Frontal cortex (tissue), 4 donors: ENCODE data around the gene MYO18A. TPM values are rescaled to one million over a fixed set of nuclear protein-coding genes. Genes with fewer than 3 reads are reported as not detected.

Experiments
- DNase-seq, 2 donors: peaks; one replicate each; pipeline ENCODE4 v3.0.0; 2012; ENCODE audit warnings: low spot score in 2 of 2
- FAIRE-seq: peaks from 2 replicates; lab custom pipeline; 2012; peaks lifted over from hg19 to GRCh38; lab: Jason Lieb, UNC
- total RNA-seq: library from RNA; depleted of rRNA; stranded (reverse); fragments of >200 nt; gene quantifications from one replicate; pipeline ENCODE4 v1.2.3, GENCODE V29; 2014
- donor health status: control.
- donor health status: control.
- donor health status: control.

The MYO18A gene
- total RNA-seq, 1 donor from 2014 or later, result 57.9 TPM

- no peak for DNase-seq
- FAIRE-seq, result no peak
These were observed 136.6 kb downstream of the MYO18A start for GRCh38 chr17:29043539-29044145.

- FAIRE-seq (no peak), DNase-seq (no peak)
These were observed 137.3 kb downstream of the MYO18A start, which contains the start of gene PIPOX for GRCh38 chr17:29042679-29043538. Gene PIPOX, plus strand, starts transcription at chr17:29043141. Its CDS starts 85 bp downstream, at chr17:29043226.

GRCh38 chr17:29042026-29042678, 138.0 kb downstream of the MYO18A start:
- FAIRE-seq (no peak), DNase-seq (no peak)

DNA sequence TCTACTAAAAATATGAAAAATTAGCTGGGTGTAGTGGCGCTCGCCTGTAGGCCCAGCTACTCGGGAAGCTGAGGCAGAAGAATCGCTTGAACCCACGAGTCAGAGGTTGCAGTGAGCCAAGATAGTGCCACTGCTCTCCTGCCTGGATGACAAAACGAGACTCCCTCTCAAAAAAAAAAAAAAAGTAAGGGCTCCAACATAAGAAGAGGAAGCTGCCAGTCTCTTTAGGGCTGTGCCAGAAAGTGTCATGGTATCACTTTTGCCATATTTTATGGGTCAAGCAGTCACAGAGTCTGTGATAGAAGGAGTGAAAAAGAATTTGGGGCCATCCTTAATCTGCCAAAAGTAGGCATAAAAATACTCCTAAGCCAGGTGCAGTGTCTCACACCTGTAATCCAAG, 138.6 kb downstream of the MYO18A start:
- no peak for DNase-seq
- FAIRE-seq, result no peak

- DNase-seq (no peak), FAIRE-seq (no peak)
These were observed 139.1 kb downstream of the MYO18A start for GRCh38 chr17:29041091-29041490.

- FAIRE-seq (no peak), DNase-seq (no peak)
These were observed 140.2 kb downstream of the MYO18A start for GRCh38 chr17:29039764-29040598.

DNA sequence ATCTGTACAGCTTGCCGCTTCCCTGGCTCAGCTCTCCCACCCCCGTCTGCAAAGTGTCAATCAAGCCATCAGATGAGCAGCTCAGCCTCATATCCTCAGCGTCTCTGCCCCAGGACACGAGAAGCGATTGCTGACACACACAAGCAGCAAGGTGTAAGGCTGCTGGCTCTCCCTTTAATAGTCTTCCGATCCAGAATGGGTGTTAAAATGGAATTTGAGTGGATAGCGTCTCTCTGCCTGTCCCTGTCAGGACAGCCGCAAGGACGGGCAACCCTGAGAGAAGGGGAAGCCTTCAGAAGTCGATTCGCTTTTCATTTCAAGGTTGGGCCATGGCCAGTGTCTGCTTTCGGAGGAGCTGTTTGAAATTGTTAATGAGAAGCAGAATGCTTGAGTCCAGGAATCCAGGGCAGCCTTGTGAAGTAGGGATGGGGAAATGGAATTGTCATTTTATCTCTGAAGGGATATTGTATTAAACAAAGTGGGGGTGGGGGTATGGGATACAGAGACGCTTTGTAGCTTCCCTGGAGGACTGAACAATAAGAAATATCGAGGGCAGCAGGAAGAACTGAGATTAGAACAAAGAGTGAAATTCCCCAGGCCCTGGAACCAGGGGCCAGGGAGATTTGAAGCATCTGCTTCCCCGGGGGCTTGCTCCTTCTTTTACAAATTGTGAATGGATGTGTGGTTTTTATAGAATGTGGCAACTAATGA, 142.0 kb downstream of the MYO18A start:
- no peak for FAIRE-seq
- DNase-seq, result no peak

- no peak for FAIRE-seq
- DNase-seq, result no peak
These were observed 142.5 kb downstream of the MYO18A start for GRCh38 chr17:29037739-29038084.

DNA sequence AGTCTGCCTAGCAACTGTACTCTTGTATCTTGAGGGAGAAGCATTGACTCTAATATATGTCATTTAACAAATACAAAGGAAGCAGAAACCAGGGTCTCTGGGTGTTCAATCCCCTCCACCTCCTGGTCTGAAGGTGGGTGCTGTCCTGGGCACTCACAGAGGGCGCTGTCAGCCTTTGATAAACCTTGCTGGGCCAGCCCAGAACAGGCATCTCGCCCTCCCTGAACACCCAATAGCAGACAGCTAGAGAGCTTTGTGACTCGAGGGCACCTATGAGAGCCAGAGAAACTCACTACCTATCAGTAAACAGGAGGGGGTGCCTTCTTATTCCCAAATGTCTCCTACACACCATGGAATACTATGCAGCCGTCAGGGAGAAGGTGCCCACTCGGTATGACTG, 143.6 kb downstream of the MYO18A start:
- DNase-seq, result no peak
- FAIRE-seq, result no peak

DNA sequence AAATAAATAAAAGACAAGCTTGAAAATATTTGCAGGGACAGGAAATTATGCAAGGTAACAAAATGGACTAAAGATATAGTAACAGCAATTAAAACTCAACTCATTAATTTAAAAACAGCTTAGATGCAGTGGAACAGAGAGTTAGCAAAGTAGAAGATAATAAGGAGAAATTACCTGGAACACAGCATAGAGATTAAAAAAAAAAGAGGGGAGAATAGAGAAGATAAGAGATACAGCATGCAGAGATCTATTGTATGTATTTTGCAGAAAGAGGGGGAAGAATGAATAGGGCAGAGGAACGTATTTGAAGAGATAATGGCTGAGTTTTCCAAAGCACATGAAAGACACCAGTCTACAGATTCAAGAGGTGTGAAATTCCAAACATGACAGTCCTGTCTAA, 145.7 kb downstream of the MYO18A start:
- FAIRE-seq (no peak), DNase-seq (no peak)

- no peak for DNase-seq
- no peak for FAIRE-seq
These were observed 147.4 kb downstream of the MYO18A start for GRCh38 chr17:29032857-29033197.

DNA sequence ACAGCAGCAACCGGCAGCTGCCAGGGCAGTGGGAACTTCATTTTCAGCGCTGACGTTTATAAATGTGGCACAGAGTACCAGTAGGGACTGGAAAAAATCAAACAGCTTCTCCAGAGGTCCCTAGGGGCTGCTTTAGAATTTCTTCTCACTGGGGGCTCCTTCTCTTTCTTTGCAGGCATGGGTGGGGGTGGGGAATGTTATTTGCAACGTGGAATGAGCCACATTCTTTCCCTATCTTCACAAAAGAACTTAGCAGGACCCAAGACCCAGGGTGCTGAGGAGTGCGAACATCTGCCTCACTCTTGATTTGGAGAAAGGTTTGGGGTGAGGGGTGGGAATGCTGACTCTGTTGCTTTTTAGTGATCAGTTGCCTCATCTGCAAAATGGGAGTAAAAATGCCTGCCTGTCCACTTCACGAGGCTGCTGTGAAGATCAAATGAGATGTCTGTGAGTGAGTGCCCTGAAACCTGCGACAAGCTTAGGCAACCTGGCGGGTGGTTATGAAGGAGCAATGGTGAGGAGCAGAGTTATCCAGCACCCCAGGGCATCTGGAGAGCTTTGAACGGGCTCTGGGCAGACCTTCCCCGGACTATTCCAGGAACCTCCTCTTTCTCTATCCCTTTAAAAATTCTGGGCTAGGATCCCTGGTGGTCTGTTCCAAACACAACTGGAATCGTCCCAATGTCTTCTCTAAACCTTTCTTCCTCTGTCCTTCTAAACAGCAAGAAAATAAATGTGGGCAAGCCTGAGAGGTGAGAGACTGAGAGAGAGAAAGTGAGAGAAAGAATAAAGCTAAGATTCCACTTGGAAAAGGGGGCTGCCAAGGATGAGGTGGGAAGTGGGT, 148.0 kb downstream of the MYO18A start:
- DNase-seq (no peak), FAIRE-seq (no peak)

DNA sequence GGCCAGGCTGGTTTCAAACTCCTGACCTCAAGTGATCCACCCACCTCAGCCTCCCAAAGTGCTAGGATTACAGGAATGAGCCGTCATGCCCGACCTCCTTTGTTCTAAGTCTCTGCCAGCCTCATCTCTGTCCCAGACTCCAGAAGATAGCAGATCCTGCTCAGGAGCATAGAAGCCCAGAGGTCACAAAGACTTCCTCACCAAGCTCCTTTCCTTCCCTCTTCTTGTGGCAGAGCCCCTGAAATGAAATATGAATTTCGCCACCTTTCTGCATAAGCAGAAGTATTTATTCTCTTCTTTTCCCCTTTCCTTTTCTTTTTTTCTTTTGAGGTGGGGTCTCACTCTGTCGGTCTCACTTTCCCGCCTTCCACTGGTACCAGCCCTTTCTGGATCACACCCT, 148.7 kb downstream of the MYO18A start:
- no peak for DNase-seq
- FAIRE-seq, result no peak

DNA sequence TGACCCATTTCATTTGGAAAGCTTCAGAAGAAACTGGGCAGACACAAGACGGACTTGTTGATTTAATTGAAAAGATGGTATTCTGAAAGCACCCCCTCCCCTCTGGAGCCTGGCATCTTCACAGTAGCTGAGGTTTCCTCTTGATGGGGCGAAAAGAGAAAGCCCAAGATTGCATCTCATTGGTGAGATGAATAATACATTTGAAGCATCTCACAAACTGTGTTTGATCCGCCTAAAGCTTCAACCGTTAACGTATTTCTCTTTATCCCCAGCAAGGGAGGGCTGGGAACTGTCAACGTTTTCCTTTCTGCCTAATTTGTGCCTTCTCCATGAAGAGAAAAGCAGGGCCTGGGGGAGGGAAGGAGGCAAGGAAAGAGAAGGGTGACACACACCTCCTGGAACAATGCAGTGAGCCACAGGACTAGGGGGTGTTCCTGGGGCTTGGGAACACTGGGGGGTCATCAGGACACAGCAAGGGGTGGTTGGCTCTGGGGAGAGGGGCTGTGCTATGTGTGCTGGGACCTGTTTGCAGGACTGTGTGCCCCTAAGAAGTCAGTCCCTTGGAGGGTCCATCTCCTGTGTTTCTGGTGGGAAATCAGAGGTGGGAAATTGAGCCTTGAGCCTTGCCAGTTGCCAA, 155.8 kb downstream of the MYO18A start:
- FAIRE-seq, result no peak
- no peak for DNase-seq

- no peak for FAIRE-seq
- no peak for DNase-seq
These were observed 158.1 kb downstream of the MYO18A start for GRCh38 chr17:29022074-29022473.

GRCh38 chr17:29021226-29021625, 159.0 kb downstream of the MYO18A start:
- no peak for DNase-seq
- FAIRE-seq, result no peak
